ENCODE measurements around the gene JMJD4.

DNA sequence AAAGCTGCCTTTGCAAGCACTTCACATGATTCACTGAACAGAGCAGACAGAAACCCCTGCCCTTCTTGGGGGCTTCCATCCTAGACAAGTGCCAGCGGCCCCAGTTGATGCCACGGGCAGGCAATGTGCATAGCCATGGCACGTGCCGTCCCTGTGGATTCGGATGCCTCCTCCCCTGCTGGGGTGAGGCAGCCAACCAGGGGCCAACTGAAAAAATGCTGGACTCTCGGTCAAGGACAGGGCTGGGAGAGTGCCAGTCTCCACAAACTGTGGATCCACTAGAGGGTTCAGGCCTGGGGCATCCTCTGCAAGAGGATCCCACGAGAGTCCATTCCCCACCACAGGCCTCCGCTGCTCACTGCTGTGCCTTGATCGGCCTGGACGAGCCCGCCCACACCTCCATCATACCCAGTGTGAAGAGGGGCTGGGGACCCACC lies 3.8 kb downstream of the JMJD4 start:
- no peak for TF ChIP-seq CREB1 (IDR thresholded peaks at IDR 0.05)
- TF ChIP-seq, protein P1, sequence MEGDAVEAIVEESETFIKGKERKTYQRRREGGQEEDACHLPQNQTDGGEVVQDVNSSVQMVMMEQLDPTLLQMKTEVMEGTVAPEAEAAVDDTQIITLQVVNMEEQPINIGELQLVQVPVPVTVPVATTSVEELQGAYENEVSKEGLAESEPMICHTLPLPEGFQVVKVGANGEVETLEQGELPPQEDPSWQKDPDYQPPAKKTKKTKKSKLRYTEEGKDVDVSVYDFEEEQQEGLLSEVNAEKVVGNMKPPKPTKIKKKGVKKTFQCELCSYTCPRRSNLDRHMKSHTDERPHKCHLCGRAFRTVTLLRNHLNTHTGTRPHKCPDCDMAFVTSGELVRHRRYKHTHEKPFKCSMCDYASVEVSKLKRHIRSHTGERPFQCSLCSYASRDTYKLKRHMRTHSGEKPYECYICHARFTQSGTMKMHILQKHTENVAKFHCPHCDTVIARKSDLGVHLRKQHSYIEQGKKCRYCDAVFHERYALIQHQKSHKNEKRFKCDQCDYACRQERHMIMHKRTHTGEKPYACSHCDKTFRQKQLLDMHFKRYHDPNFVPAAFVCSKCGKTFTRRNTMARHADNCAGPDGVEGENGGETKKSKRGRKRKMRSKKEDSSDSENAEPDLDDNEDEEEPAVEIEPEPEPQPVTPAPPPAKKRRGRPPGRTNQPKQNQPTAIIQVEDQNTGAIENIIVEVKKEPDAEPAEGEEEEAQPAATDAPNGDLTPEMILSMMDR (IDR thresholded peaks at IDR 0.05; ENCODE audit: control extremely low read depth in 1 of 3, insufficient read depth in 1 of 3, low read depth in 1 of 3, low read length in 3 of 3), result no peak
- no peak; a peak in 1 of 3 replicates for TF ChIP-seq POLR2A (IDR thresholded peaks at IDR 0.05; ENCODE audit: control extremely low read depth in 1 of 2, low read depth in 2 of 2, low read length in 2 of 2)

All from H1 (cell line).